GM23338 (cell line): Measurements from ENCODE around the gene RRN3. TPM values are rescaled to one million over a fixed set of nuclear protein-coding genes. Genes with fewer than 3 reads are reported as not detected.
"Not testable (repeated sequence)": the region's sequence is repeated elsewhere in the genome, so short reads cannot be mapped to it uniquely, and the experiment has no call there.

Experiments
- ATAC-seq: fragments of 200-7000 bp; cut with Tn5 transposase; 3 replicates; pipeline ENCODE4 v1.9.1; 2020
- DNase-seq: peaks from one replicate; pipeline ENCODE4 v3.0.0-alpha.2; 2015; ENCODE audit warnings: low spot score
- H2AFZ ChIP-seq: fragments of 200-600 bp; sonication (generic); 2 replicates; pipeline ENCODE4 v1.8.0; 2016; ENCODE audit warnings: antibody characterized with exemption, mild to moderate bottlenecking, moderate library complexity
- H3F3A ChIP-seq: fragments of 200-600 bp; sonication (generic); replicated peaks from 2 replicates; pipeline ENCODE4 v1.8.0; 2017; ENCODE audit warnings: antibody characterized with exemption, mixed run types, low read depth
- H3K27ac ChIP-seq: fragments of 200-600 bp; sonication (generic); 2 replicates; pipeline ENCODE4 v1.6.1; 2016; ENCODE audit warnings: low read depth
- H3K27me3 ChIP-seq: fragments of 200-600 bp; sonication (generic); 2 replicates; pipeline ENCODE4 v1.8.0; 2016; ENCODE audit warnings: mild to moderate bottlenecking, mixed run types, moderate library complexity; ENCODE audit not compliant: insufficient read depth
- H3K36me3 ChIP-seq: fragments of 200-600 bp; sonication (generic); 2 replicates; pipeline ENCODE4 v1.8.0; 2016; ENCODE audit warnings: mild to moderate bottlenecking; ENCODE audit not compliant: insufficient read depth
- H3K4me1 ChIP-seq: fragments of 200-600 bp; sonication (generic); 2 replicates; pipeline ENCODE4 v1.8.0; 2016; ENCODE audit warnings: mild to moderate bottlenecking, moderate library complexity; ENCODE audit not compliant: insufficient read depth
- H3K4me2 ChIP-seq: fragments of 200-600 bp; sonication (generic); 2 replicates; pipeline ENCODE4 v1.7.1; 2017; ENCODE audit warnings: mixed run types
- H3K4me3 ChIP-seq: fragments of 200-600 bp; sonication (generic); 2 replicates; pipeline ENCODE4 v1.6.1; 2016; ENCODE audit warnings: mixed run types
- H3K79me2 ChIP-seq: fragments of 200-600 bp; sonication (generic); replicated peaks from 2 replicates; pipeline ENCODE4 v1.8.0; 2017; ENCODE audit warnings: mild to moderate bottlenecking; ENCODE audit not compliant: insufficient read depth
- H3K9me2 ChIP-seq: fragments of 200-600 bp; sonication (generic); 2 replicates; pipeline ENCODE4 v1.8.0; 2017; ENCODE audit not compliant: insufficient read depth
- H4K20me1 ChIP-seq: fragments of 200-600 bp; sonication (generic); replicated peaks from 2 replicates; pipeline ENCODE4 v1.8.0; 2017; ENCODE audit warnings: mild to moderate bottlenecking; ENCODE audit not compliant: insufficient read depth
- H3K27ac Mint-ChIP-seq: 2 replicates; pipeline ENCODE4 v1.8.0; 2020; ENCODE audit warnings: inconsistent platforms, mild to moderate bottlenecking, moderate library complexity, mixed read lengths
- H3K27me3 Mint-ChIP-seq: 3 replicates; pipeline ENCODE4 v1.8.0; 2022; ENCODE audit warnings: low read depth, mild to moderate bottlenecking, moderate library complexity, mixed read lengths, inconsistent platforms; ENCODE audit not compliant: insufficient read depth, poor library complexity
- H3K36me3 Mint-ChIP-seq: 3 replicates; pipeline ENCODE4 v1.8.0; 2021; ENCODE audit warnings: low read depth, mild to moderate bottlenecking, inconsistent platforms, moderate library complexity, mixed read lengths
- H3K4me1 Mint-ChIP-seq: 3 replicates; pipeline ENCODE4 v1.8.0; 2020; ENCODE audit warnings: mild to moderate bottlenecking, inconsistent platforms, mixed read lengths
- H3K4me3 Mint-ChIP-seq: 3 replicates; pipeline ENCODE4 v1.8.0; 2021; ENCODE audit warnings: moderate library complexity, mild to moderate bottlenecking, inconsistent platforms, mixed read lengths
- H3K9me3 Mint-ChIP-seq: 3 replicates; pipeline ENCODE4 v1.8.0; 2020; ENCODE audit warnings: moderate library complexity, mild to moderate bottlenecking, inconsistent platforms, mixed read lengths
- polyA plus RNA-seq: library from polyadenylated mRNA; unstranded; fragments of >200 nt; fragmentation: Nextera tagmentation; extraction: Ambion mirVana; gene quantifications from 2 replicates; pipeline ENCODE4 v1.2.1, GENCODE V29; 2016
- total RNA-seq: library from RNA; depleted of rRNA; stranded (reverse); fragments of >200 nt; shearing (Covaris generic); gene quantifications from 2 replicates; pipeline ENCODE4 v1.2.3, GENCODE V29; 2014

Gene RRN3
- total and polyA plus RNA-seq, 2 experiments from 2014 or later: 15.4 to 41.5 TPM

- H3K36me3 Mint-ChIP-seq: peaks cover 80% of the 10 kb centered on the region
- peak; percentile 97 for ATAC-seq
- not testable (repeated sequence) for H3K4me3 ChIP-seq, H3K4me2 ChIP-seq, H3K27me3 Mint-ChIP-seq, H3K9me2 ChIP-seq, H3K27ac Mint-ChIP-seq, H3K79me2 ChIP-seq, H3K27me3 ChIP-seq, H3K9me3 Mint-ChIP-seq, H3K4me1 Mint-ChIP-seq, H3K4me1 ChIP-seq, H3K4me3 Mint-ChIP-seq, DNase-seq, H4K20me1 ChIP-seq, H2AFZ ChIP-seq
- peak overlapping the region; percentile 47 for H3K27ac ChIP-seq
- H3K36me3 ChIP-seq: peaks cover 61% of the 10 kb centered on the region
- H3F3A ChIP-seq: peaks cover 18% of the 10 kb centered on the region; the same call in 1 of the 2 replicates
Measured at GRCh38 chr16:15071916-15072769, 21.9 kb downstream of the RRN3 start.

GRCh38 chr16:15071013-15071412 is 23.1 kb downstream of the RRN3 start:
- ATAC-seq, H3K4me3 ChIP-seq: not testable (repeated sequence)

GRCh38 chr16:15066690-15067089 is 27.4 kb downstream of the RRN3 start:
- H2AFZ ChIP-seq, H3K4me3 Mint-ChIP-seq, H3K27me3 ChIP-seq, H3K27ac ChIP-seq, H3F3A ChIP-seq, H3K4me2 ChIP-seq, ATAC-seq, DNase-seq, H3K4me1 Mint-ChIP-seq, H3K9me3 Mint-ChIP-seq, H3K79me2 ChIP-seq, H3K27me3 Mint-ChIP-seq, H3K27ac Mint-ChIP-seq, H4K20me1 ChIP-seq, H3K4me1 ChIP-seq, H3K4me3 ChIP-seq, H3K9me2 ChIP-seq: not testable (repeated sequence)
- peaks cover 40% of the 10 kb centered on the region for H3K36me3 ChIP-seq
- peaks cover 77% of the 10 kb centered on the region for H3K36me3 Mint-ChIP-seq

More at GRCh38 chr16:15071013-15071412, 23.1 kb downstream of the RRN3 start:
- peaks cover 77% of the 10 kb centered on the region for H3K36me3 Mint-ChIP-seq
- H3K9me3 Mint-ChIP-seq, DNase-seq, H3K27ac ChIP-seq, H3K4me1 ChIP-seq, H3K4me1 Mint-ChIP-seq, H3K27me3 ChIP-seq, H3K4me3 Mint-ChIP-seq, H4K20me1 ChIP-seq, H3K79me2 ChIP-seq, H3K27ac Mint-ChIP-seq, H2AFZ ChIP-seq, H3K4me2 ChIP-seq, H3K27me3 Mint-ChIP-seq, H3K9me2 ChIP-seq: not testable (repeated sequence)
- peaks cover 55% of the 10 kb centered on the region for H3K36me3 ChIP-seq
- peaks cover 18% of the 10 kb centered on the region; the same call in 1 of the 2 replicates for H3F3A ChIP-seq

DNA sequence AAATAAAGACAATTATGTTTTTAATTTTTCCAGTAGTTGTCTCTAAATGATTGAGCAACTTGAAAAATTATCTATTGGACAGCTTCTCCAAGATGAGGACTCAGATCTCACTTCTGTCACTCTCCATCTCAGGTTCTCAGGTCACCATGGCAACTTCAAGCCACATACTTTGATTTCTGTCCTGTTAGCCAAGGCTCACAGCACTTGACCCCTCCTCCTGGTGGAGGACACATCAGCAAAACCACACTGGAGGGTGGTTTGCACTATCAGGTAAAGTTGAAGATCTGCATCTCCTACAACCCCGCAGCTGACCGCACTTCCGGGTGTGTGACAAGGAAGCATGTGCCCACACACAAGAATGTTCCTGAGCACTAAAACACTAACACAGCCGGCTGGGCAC is 28.1 kb downstream of the RRN3 start:
- ATAC-seq, DNase-seq: not testable (repeated sequence)

GRCh38 chr16:15062085-15062810 is 31.8 kb downstream of the RRN3 start:
- H3K4me1 Mint-ChIP-seq, H2AFZ ChIP-seq, H3K9me3 Mint-ChIP-seq, H4K20me1 ChIP-seq, H3K4me1 ChIP-seq, H3K4me3 ChIP-seq, H3K27me3 Mint-ChIP-seq, H3K79me2 ChIP-seq, H3K9me2 ChIP-seq, H3K27me3 ChIP-seq, H3K4me2 ChIP-seq, DNase-seq, ATAC-seq, H3K27ac ChIP-seq, H3K4me3 Mint-ChIP-seq: not testable (repeated sequence)
- Histone ChIP-seq H3F3A (peaks cover 11% of the 10 kb centered on the region; the same call in 1 of the 2 replicates), H3K36me3 (peaks cover 31% of the 10 kb centered on the region)
- H3K27ac Mint-ChIP-seq: peak overlapping the region; percentile 19; the same call in 1 of the 2 replicates
- H3K36me3 Mint-ChIP-seq: peaks cover 84% of the 10 kb centered on the region

More for the DNA sequence above, 28.1 kb downstream of the RRN3 start:
- not testable (repeated sequence) for H3K4me2 ChIP-seq, H3K4me3 Mint-ChIP-seq, H3K9me3 Mint-ChIP-seq, H3K79me2 ChIP-seq, H3K4me3 ChIP-seq, H4K20me1 ChIP-seq, H3K4me1 Mint-ChIP-seq, H3F3A ChIP-seq, H2AFZ ChIP-seq, H3K4me1 ChIP-seq, H3K9me2 ChIP-seq, H3K27me3 Mint-ChIP-seq, H3K27ac ChIP-seq, H3K27me3 ChIP-seq, H3K27ac Mint-ChIP-seq
- H3K36me3 Mint-ChIP-seq: peaks cover 79% of the 10 kb centered on the region
- H3K36me3 ChIP-seq: peaks cover 40% of the 10 kb centered on the region
